HepG2 (cell line): ENCODE results near the gene MYO18A. TPM values are rescaled to one million over a fixed set of nuclear protein-coding genes. Genes with fewer than 3 reads are reported as not detected.

Source experiments
- FOXA1 ChIP-seq, 2 experiments: fragments of 450-650 bp in 1 of 2; sonication (generic) in 1 of 2; formaldehyde crosslinking in 1 of 2; IDR thresholded peaks; 2 replicates each; pipeline versions ENCODE4 v1.4.0 to v1.6.1; 2016 to 2020; ENCODE audit warnings: missing genetic modification reagents in 1 of 2
- GATAD1 ChIP-seq: IDR thresholded peaks from 2 replicates; pipeline ENCODE4 v1.6.1; 2016; ENCODE audit warnings: missing genetic modification reagents, missing compliant biosample characterization
- HNF1B ChIP-seq: sonication (generic); formaldehyde crosslinking; IDR thresholded peaks from 2 replicates; pipeline ENCODE4 v1.5.1; 2020; ENCODE audit warnings: mild to moderate bottlenecking, moderate library complexity, missing genetic modification reagents
- MEIS1 ChIP-seq: sonication (generic); formaldehyde crosslinking; IDR thresholded peaks from 2 replicates; pipeline ENCODE4 v1.9.0; 2021; ENCODE audit warnings: mild to moderate bottlenecking, missing genetic modification reagents, moderate library complexity, borderline replicate concordance
- MIER3 ChIP-seq: IDR thresholded peaks from 2 replicates; pipeline ENCODE4 v1.6.1; 2016; ENCODE audit warnings: missing compliant biosample characterization, borderline replicate concordance
- MXI1 ChIP-seq: IDR thresholded peaks from 3 replicates; pipeline ENCODE4 v1.6.1; 2012; ENCODE audit warnings: low read depth, low read length, inconsistent platforms, borderline replicate concordance
- NFIC ChIP-seq: IDR thresholded peaks from 2 replicates; pipeline ENCODE4 v1.6.1; 2012; ENCODE audit warnings: mild to moderate bottlenecking, low read length, inconsistent platforms
- TERF1 ChIP-seq: sonication (generic); formaldehyde crosslinking; IDR thresholded peaks from 2 replicates; pipeline ENCODE4 v1.8.0; 2022; ENCODE audit warnings: mild to moderate bottlenecking, missing genetic modification reagents, moderate library complexity
- TFDP1 ChIP-seq: IDR thresholded peaks from 2 replicates; pipeline ENCODE4 v1.6.1; 2016; ENCODE audit warnings: missing compliant biosample characterization, missing genetic modification reagents, borderline replicate concordance
- TFDP2 ChIP-seq: sonication (generic); formaldehyde crosslinking; IDR thresholded peaks from 2 replicates; pipeline ENCODE4 v1.4.0; 2020; ENCODE audit warnings: missing genetic modification reagents
- ZBED4 ChIP-seq: sonication (generic); formaldehyde crosslinking; IDR thresholded peaks from 2 replicates; pipeline ENCODE4 v1.4.0; 2020; ENCODE audit warnings: missing genetic modification reagents, borderline replicate concordance
- ZBTB44 ChIP-seq: sonication (generic); formaldehyde crosslinking; IDR thresholded peaks from 2 replicates; pipeline ENCODE4 v1.4.0; 2020; ENCODE audit warnings: missing genetic modification reagents
- ZMYM3 ChIP-seq: sonication (generic); formaldehyde crosslinking; IDR thresholded peaks from 2 replicates; pipeline ENCODE4 v1.5.1; 2020; ENCODE audit warnings: mild to moderate bottlenecking, missing genetic modification reagents
- ZNF564 ChIP-seq: sonication (generic); formaldehyde crosslinking; IDR thresholded peaks from 2 replicates; pipeline ENCODE4 v1.8.1; 2023; ENCODE audit warnings: mild to moderate bottlenecking, missing genetic modification reagents
- ZNF569 ChIP-seq: sonication (generic); formaldehyde crosslinking; IDR thresholded peaks from 2 replicates; pipeline ENCODE4 v1.5.0; 2020; ENCODE audit warnings: mild to moderate bottlenecking, missing genetic modification reagents, moderate library complexity, borderline replicate concordance
- ZNF598 ChIP-seq: sonication (generic); formaldehyde crosslinking; IDR thresholded peaks from 2 replicates; pipeline ENCODE4 v1.5.1; 2020; ENCODE audit warnings: mild to moderate bottlenecking, missing genetic modification reagents, borderline replicate concordance
- ZSCAN9 ChIP-seq: IDR thresholded peaks from 2 replicates; pipeline ENCODE4 v1.6.1; 2016; ENCODE audit warnings: borderline replicate concordance
- polyA plus RNA-seq, 8 experiments: library from polyadenylated mRNA; depleted of rRNA in 3 of 8; stranded (reverse) in 7 of 8; unstranded in 1 of 8; fragments of >200 nt; fragmentation: Illumina TruSeq in 4 of 8; extraction: Trizol in 4 of 8; gene quantifications; 2 replicates each; pipeline versions ENCODE4 v1.2.1 to v1.2.3, GENCODE V29; 2011 to 2016; ENCODE audit warnings: low read depth in 4 of 8, missing spikeins in 1 of 8, mixed read lengths in 1 of 8; ENCODE audit not compliant: insufficient read depth in 1 of 8
- total RNA-seq, 5 experiments: library from RNA; depleted of rRNA; stranded (reverse); fragments of >200 nt; fragmentation: Illumina TruSeq; extraction: Trizol; gene quantifications; 2 replicates each; pipeline ENCODE4 v1.2.3, GENCODE V29; 2016; ENCODE audit warnings: low read depth in 1 of 5

Gene MYO18A
- total and polyA plus RNA-seq, 2 of the 13 experiments (the other 11 are each of a cell fraction or from before 2014, with no cell fraction given), result 16.8 to 24.8 TPM

- no peak for TF ChIP-seq ZMYM3
- TF ChIP-seq TFDP1 (CRISPR knock-in tag), result no peak
- 0 out of 2 replicates have a peak, but pooled peaks have one; percentile 21 for TF ChIP-seq HNF1B (CRISPR knock-in tag)
- TF ChIP-seq NFIC, result no peak
- 0 out of 2 replicates have a peak, but pooled peaks have one; percentile 56 for TF ChIP-seq MEIS1
- TF ChIP-seq ZBTB44 (CRISPR knock-in tag), result 0 out of 2 replicates have a peak, but pooled peaks have one; percentile 47
- TF ChIP-seq ZNF569, result no peak
- TF ChIP-seq ZSCAN9 (CRISPR knock-in tag), result no peak
- peak; percentile 73; the same call in 1 of the 3 replicates for TF ChIP-seq MXI1
- no peak for TF ChIP-seq ZBED4 (CRISPR knock-in tag)
- no peak for TF ChIP-seq TERF1
- peak; percentile 48; the same call in 1 of the 2 replicates for TF ChIP-seq TFDP2 (CRISPR knock-in tag)
- TF ChIP-seq ZNF598 (CRISPR knock-in tag), result no peak
- 0 out of 2 replicates have a peak, but pooled peaks have one; percentile 18 for TF ChIP-seq GATAD1 (CRISPR knock-in tag)
- 0 out of 2 replicates have a peak, but pooled peaks have one; percentile 33 for TF ChIP-seq MIER3
- no peak for TF ChIP-seq FOXA1 (IDR thresholded peaks at IDR 0.05)
- no peak for TF ChIP-seq FOXA1 (CRISPR knock-in tag; IDR thresholded peaks at IDR 0.05)
- TF ChIP-seq ZNF564, result peak; percentile 41; the same call in 1 of the 2 replicates
These were observed at the start of gene MYO18A (continued) for GRCh38 chr17:29180034-29180787.
